IgD-negative memory B cell (primary cell): ENCODE results near the gene MGP. TPM values are rescaled to one million over a fixed set of nuclear protein-coding genes. Genes with fewer than 3 reads are reported as not detected.

Experiments
- H3K27ac Mint-ChIP-seq, 3 donors: one replicate each; pipeline ENCODE4 v1.8.0; 2020 to 2022; ENCODE audit warnings: mild to moderate bottlenecking in 3 of 3, mixed read lengths in 3 of 3, moderate library complexity in 1 of 3
- H3K27me3 Mint-ChIP-seq: one replicate; pipeline ENCODE4 v1.8.0; 2021; ENCODE audit warnings: mixed read lengths
- H3K36me3 Mint-ChIP-seq: one replicate; pipeline ENCODE4 v1.8.0; 2020; ENCODE audit warnings: mild to moderate bottlenecking, mixed read lengths
- H3K4me1 Mint-ChIP-seq, 3 donors: one replicate each; pipeline ENCODE4 v1.8.0; 2020 to 2022; ENCODE audit warnings: mixed read lengths in 3 of 3, mild to moderate bottlenecking in 1 of 3
- H3K4me3 Mint-ChIP-seq, 4 donors: one replicate each; pipeline ENCODE4 v1.8.0; 2020 to 2022; ENCODE audit warnings: mild to moderate bottlenecking in 4 of 4, mixed read lengths in 4 of 4, moderate library complexity in 3 of 4
- H3K9me3 Mint-ChIP-seq, 3 donors: one replicate each; pipeline ENCODE4 v1.8.0; 2020 to 2021; ENCODE audit warnings: mixed read lengths in 3 of 3, mild to moderate bottlenecking in 1 of 3
- polyA plus RNA-seq: library from polyadenylated mRNA; unstranded; fragments of 300-500 nt; fragmentation: Illumina TruSeq; gene quantifications from one replicate; pipeline ENCODE4 v1.2.3, GENCODE V29; 2021

MGP gene
- polyA plus RNA-seq, 1 donor from 2014 or later: not detected

- Mint-ChIP-seq H3K27ac (peak overlapping the region in 1 of 3 donors; percentile 84), H3K27me3 (no peaks in the 10 kb centered on the region), H3K9me3 (peaks cover 10 to 22% (median 20%) of the 10 kb centered on the region in 3 donors), H3K4me3 (peak overlapping the region in 2 of 4 donors; percentile 19 to 23), H3K36me3 (peaks cover 3% of the 10 kb centered on the region), H3K4me1 (peaks cover 23 to 35% (median 26%) of the 10 kb centered on the region in 3 donors)
These were observed 27.1 kb downstream of the MGP start for GRCh38 chr12:14858513-14858912.

- Mint-ChIP-seq H3K36me3 (no peaks in the 10 kb centered on the region), H3K27ac (no peak overlapping the region), H3K4me3 (peak overlapping the region in 1 of 4 donors; percentile 29), H3K4me1 (peaks cover 26 to 35% (median 26%) of the 10 kb centered on the region in 3 donors), H3K27me3 (no peaks in the 10 kb centered on the region), H3K9me3 (peaks cover 5 to 15% (median 10%) of the 10 kb centered on the region in 3 donors)
These were observed 31.0 kb downstream of the MGP start for GRCh38 chr12:14854586-14855183.

GRCh38 chr12:14853961-14854360, 31.7 kb downstream of the MGP start:
- Mint-ChIP-seq H3K4me1 (peaks cover 23 to 30% (median 26%) of the 10 kb centered on the region in 3 donors), H3K36me3 (no peaks in the 10 kb centered on the region), H3K27ac (no peak overlapping the region), H3K4me3 (no peak overlapping the region), H3K9me3 (peaks cover 3 to 8% (median 5%) of the 10 kb centered on the region in 3 donors), H3K27me3 (no peaks in the 10 kb centered on the region)

DNA sequence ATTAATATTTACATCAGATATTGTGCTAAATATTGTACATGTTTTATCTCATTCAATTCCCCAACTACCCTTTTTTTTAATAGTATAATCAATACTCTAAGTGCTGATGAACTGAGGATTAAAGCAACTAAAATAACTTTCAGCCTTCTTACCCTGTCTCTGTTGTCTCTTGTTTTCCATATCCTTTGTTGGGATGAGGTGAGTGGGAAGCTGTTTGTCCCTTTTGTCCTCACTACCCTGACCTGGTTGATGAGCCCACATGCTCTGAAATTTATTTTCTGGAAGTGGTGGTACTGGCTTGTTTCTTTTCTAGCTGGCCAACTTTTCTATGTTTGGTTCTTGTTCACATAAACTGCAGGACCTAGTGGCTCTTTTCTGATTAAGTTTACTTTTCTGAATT, 32.8 kb downstream of the MGP start:
- peaks cover 3 to 5% (median 3%) of the 10 kb centered on the region in 3 donors for H3K9me3 Mint-ChIP-seq
- no peak overlapping the region for H3K27ac Mint-ChIP-seq
- no peaks in the 10 kb centered on the region for H3K27me3 Mint-ChIP-seq
- no peaks in the 10 kb centered on the region for H3K36me3 Mint-ChIP-seq
- H3K4me1 Mint-ChIP-seq: peaks cover 13 to 20% (median 18%) of the 10 kb centered on the region in 3 donors
- no peak overlapping the region for H3K4me3 Mint-ChIP-seq

- Mint-ChIP-seq H3K4me3 (no peak overlapping the region), H3K9me3 (peaks cover under 1 to 2% (median under 1%) of the 10 kb centered on the region in 3 donors), H3K4me1 (peaks cover 8 to 12% (median 10%) of the 10 kb centered on the region in 3 donors), H3K27ac (no peak overlapping the region), H3K27me3 (no peaks in the 10 kb centered on the region), H3K36me3 (no peaks in the 10 kb centered on the region)
These were observed 34.6 kb downstream of the MGP start for GRCh38 chr12:14850929-14851663.

DNA sequence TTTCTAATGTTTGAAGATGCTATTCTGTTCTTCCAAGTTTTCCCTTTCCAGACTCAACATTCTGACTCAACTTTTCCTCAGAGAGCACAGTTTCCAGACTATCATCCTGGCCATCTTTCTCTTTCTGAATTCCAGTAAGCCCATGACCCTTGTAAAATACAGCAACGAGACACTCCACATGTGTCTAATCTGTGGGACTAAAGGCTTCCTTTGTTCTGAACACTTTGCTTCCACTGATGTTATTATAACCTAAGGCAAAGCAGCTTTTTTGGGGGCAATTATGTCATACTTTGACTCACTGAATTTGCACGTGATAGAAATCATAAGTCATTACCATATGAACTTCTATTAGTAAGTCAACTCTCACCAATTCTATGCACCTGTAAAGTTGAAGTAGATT, 36.0 kb downstream of the MGP start:
- Mint-ChIP-seq H3K27ac (peak overlapping the region in 1 of 3 donors; percentile 71), H3K9me3 (no peaks in the 10 kb centered on the region), H3K4me3 (no peak overlapping the region)

DNA sequence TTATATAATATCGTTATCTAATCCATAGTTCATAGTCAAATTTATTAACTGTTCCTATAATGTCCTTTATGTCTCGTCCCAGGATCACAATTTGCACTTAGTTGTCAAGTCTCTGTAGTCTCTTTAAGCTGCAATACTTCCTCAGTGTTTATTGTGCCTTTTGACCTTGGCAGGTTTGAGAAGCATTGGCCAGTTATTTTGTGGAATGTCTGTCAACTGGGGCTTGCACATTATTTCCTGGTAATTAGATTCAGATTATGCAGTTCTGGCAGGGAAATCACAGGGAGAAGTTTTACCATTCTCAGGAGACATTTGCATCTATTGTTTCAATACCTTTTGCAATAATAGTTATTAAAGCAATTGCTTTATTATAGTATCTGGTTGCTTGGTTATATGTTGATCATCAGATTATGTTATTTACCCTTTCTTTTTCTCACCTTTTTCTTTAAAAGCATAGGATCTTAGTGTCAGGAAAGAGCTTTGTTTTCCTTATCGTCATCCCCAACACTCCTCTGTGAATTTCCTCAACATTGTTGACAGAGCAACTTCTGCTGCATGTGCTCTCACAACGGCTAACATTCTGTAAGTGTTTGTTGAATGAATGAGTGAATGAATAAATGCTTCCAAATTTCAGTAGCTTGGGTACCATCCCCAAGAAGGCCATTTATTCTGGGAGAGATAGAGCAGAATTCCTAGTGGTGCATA, 38.6 kb downstream of the MGP start:
- Mint-ChIP-seq H3K27ac (no peak overlapping the region), H3K4me3 (no peak overlapping the region), H3K9me3 (no peaks in the 10 kb centered on the region), H3K27me3 (peaks cover 4% of the 10 kb centered on the region), H3K4me1 (peaks cover 0 to 5% (median 0%) of the 10 kb centered on the region in 3 donors), H3K36me3 (no peaks in the 10 kb centered on the region)

More for the DNA sequence above, 36.0 kb downstream of the MGP start:
- no peaks in the 10 kb centered on the region for H3K27me3 Mint-ChIP-seq
- peaks cover 3 to 8% (median 6%) of the 10 kb centered on the region in 3 donors for H3K4me1 Mint-ChIP-seq
- H3K36me3 Mint-ChIP-seq: no peaks in the 10 kb centered on the region

GRCh38 chr12:14846042-14846587, 39.5 kb downstream of the MGP start:
- Mint-ChIP-seq H3K36me3 (no peaks in the 10 kb centered on the region), H3K4me3 (no peak overlapping the region), H3K9me3 (no peaks in the 10 kb centered on the region), H3K4me1 (peaks cover 0 to 9% (median 0%) of the 10 kb centered on the region in 3 donors), H3K27me3 (peaks cover 4% of the 10 kb centered on the region), H3K27ac (no peak overlapping the region)

DNA sequence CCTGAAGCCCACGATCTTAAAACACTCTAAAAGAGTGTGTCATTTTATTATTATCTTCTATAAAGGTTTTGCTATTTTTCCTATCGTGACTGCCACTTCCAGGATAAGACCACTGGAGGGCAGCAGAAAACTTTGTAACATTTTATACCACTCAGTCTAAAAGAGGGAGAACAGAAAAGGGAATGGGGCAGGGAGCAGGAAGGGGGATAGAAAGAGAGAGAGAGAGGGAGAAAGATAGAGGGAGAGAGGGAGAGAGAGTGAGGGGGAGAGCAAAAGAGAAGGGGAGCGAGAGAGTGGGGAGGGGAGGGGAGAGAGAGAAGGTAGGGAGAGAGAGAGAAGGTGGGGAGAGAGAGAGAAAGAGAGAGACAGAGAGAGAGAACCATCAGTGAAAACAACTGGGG, 40.3 kb downstream of the MGP start:
- no peak overlapping the region for H3K27ac Mint-ChIP-seq
- no peaks in the 10 kb centered on the region for H3K9me3 Mint-ChIP-seq
- H3K4me3 Mint-ChIP-seq: no peak overlapping the region
- peaks cover 0 to 12% (median 0%) of the 10 kb centered on the region in 3 donors for H3K4me1 Mint-ChIP-seq
- no peaks in the 10 kb centered on the region for H3K36me3 Mint-ChIP-seq
- H3K27me3 Mint-ChIP-seq: peaks cover 4% of the 10 kb centered on the region

DNA sequence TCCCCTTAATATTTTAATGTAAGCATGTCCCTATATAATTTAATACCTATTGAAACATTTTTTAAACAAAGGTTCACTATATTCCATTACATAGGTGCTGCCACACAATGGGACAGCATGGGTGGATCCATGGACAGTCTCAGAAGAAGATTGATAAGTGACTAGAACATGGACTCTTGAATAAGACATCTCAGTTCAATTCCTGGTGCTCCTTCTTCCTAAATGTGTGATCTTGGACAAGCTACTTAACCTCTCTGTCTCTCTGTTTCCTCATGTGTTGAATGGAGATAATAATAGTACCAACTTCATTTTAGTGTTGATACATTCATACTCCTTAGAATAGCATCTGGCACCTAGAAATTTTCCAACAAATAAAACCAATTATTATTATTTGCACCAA, 41.3 kb downstream of the MGP start:
- peaks cover 4% of the 10 kb centered on the region for H3K27me3 Mint-ChIP-seq
- H3K36me3 Mint-ChIP-seq: no peaks in the 10 kb centered on the region
- H3K27ac Mint-ChIP-seq: no peak overlapping the region
- no peaks in the 10 kb centered on the region for H3K9me3 Mint-ChIP-seq
- peaks cover 0 to 12% (median 0%) of the 10 kb centered on the region in 3 donors for H3K4me1 Mint-ChIP-seq
- no peak overlapping the region for H3K4me3 Mint-ChIP-seq

DNA sequence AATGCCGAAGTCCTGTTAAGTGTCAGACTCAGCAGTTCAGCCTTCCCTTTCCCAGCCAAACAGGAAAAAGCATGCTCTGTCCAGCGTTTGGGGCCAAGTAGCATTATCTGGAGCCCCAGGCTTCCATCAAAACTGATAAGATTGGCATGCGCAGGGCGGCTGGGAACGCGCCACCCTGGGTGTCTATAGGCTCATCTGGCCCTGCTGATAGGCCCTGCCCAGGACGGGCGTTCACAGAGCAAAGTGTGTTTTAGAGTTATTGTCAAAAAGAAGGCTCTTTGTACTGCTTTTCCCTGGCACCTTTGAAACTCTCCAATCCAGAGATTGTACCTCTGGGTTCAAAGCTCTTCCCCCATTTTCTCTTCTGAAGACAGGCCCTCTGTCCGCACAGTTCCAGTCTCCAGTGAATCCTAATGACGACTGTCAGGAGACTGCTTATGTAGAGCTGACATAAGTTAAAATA, 42.2 kb downstream of the MGP start, which contains the start of gene ART4:
Gene ART4, minus strand, starts transcription at position 102 of the 463 bp plus-strand sequence. CDS start 413 bp downstream, outside the sequence.
- H3K9me3 Mint-ChIP-seq: no peaks in the 10 kb centered on the region
- peaks cover 6% of the 10 kb centered on the region for H3K27me3 Mint-ChIP-seq
- H3K4me1 Mint-ChIP-seq: peaks cover 0 to 12% (median 0%) of the 10 kb centered on the region in 3 donors
- H3K36me3 Mint-ChIP-seq: no peaks in the 10 kb centered on the region
- no peak within 1 kb of the TSS for H3K4me3 Mint-ChIP-seq
- no peak within 1 kb of the TSS for H3K27ac Mint-ChIP-seq

GRCh38 chr12:14842315-14842714, 43.3 kb downstream of the MGP start:
- Mint-ChIP-seq H3K4me1 (peaks cover 0 to 12% (median 0%) of the 10 kb centered on the region in 3 donors), H3K36me3 (no peaks in the 10 kb centered on the region), H3K9me3 (no peaks in the 10 kb centered on the region), H3K4me3 (no peak overlapping the region), H3K27ac (no peak overlapping the region), H3K27me3 (peaks cover 6% of the 10 kb centered on the region)

GRCh38 chr12:14841761-14842160, 43.9 kb downstream of the MGP start:
- H3K9me3 Mint-ChIP-seq: no peaks in the 10 kb centered on the region
- peaks cover 0 to 12% (median 0%) of the 10 kb centered on the region in 3 donors for H3K4me1 Mint-ChIP-seq
- no peaks in the 10 kb centered on the region for H3K36me3 Mint-ChIP-seq
- H3K27me3 Mint-ChIP-seq: peaks cover 6% of the 10 kb centered on the region
- no peak overlapping the region for H3K4me3 Mint-ChIP-seq
- no peak overlapping the region for H3K27ac Mint-ChIP-seq

DNA sequence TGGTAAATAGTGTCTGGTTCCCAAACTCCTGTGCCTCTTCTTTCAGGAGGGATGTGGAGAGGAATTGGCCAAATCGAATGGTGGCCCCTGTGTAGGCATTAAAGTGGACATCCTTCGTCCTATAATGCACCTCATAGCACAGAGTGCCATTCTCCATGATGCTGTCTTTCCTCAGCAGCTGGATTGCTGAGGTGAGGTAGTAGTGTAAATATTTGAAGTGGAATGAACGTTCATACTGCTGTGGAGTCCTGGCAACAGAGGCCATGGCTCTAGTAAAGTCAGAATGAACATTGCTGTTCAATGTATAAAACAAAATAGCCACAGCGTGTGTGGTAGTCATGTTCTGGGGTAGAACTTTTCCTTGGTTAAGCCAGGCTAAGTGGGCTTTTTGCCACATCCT, 45.0 kb downstream of the MGP start:
- Mint-ChIP-seq H3K36me3 (no peaks in the 10 kb centered on the region), H3K4me1 (peaks cover 0 to 12% (median 0%) of the 10 kb centered on the region in 3 donors), H3K9me3 (no peaks in the 10 kb centered on the region), H3K27me3 (peaks cover 9% of the 10 kb centered on the region), H3K4me3 (no peak overlapping the region), H3K27ac (no peak overlapping the region)

DNA sequence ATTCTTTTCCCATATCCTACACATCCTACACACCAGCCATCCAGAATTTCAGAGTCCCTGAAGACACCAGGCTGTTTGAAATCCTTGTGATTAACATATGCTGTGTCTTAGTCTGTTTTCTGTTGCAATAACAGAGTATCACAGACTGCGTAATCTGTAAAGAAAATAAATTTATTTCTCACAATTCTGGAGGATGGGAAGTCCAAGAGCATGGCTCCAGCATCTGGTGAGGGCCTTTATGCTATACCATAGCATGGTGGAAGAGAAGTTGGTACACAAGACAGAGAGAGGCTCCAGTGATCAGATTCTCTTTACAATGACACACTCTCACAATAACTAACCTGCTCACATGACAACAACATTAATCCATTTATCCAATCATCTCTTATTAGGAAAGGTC, 46.4 kb downstream of the MGP start:
- H3K27me3 Mint-ChIP-seq: peaks cover 9% of the 10 kb centered on the region
- H3K9me3 Mint-ChIP-seq: no peaks in the 10 kb centered on the region

More for the DNA sequence above, 46.4 kb downstream of the MGP start:
- peaks cover 0 to 7% (median 0%) of the 10 kb centered on the region in 3 donors for H3K4me1 Mint-ChIP-seq
- no peak overlapping the region for H3K27ac Mint-ChIP-seq
- H3K4me3 Mint-ChIP-seq: no peak overlapping the region
- H3K36me3 Mint-ChIP-seq: no peaks in the 10 kb centered on the region
